Muscle of leg (tissue), 11 donors: Measurements from ENCODE around the gene RAD51B. TPM values are rescaled to one million over a fixed set of nuclear protein-coding genes. Genes with fewer than 3 reads are reported as not detected.

Experiments used
- DNase-seq: peaks from one replicate; pipeline ENCODE4 v3.0.0; 2013
- H3K27ac ChIP-seq: one replicate; pipeline ENCODE4 v1.5.1; 2013; ENCODE audit warnings: mild to moderate bottlenecking, low read length, control low read depth
- H3K27me3 ChIP-seq: one replicate; pipeline ENCODE4 v1.6.1; 2013; ENCODE audit warnings: low read length; ENCODE audit not compliant: control insufficient read depth, insufficient read depth
- H3K36me3 ChIP-seq: one replicate; pipeline ENCODE4 v1.6.1; 2013; ENCODE audit warnings: low read length; ENCODE audit not compliant: control insufficient read depth, insufficient read depth
- H3K4me1 ChIP-seq: one replicate; pipeline ENCODE4 v1.6.1; 2013; ENCODE audit warnings: low read length; ENCODE audit not compliant: control insufficient read depth, insufficient read depth
- H3K4me3 ChIP-seq: one replicate; pipeline ENCODE4 v1.5.1; 2013; ENCODE audit warnings: low read length, control low read depth
- H3K9me3 ChIP-seq: replicated peaks from 2 replicates; pipeline ENCODE4 v1.6.1; 2013; ENCODE audit warnings: low read depth, low read length; ENCODE audit not compliant: control insufficient read depth
- WGBS: methylation state at CpG from one replicate; pipeline ENCODE4 v1.1.5; 2013; ENCODE audit warnings: missing lambda C conversion rate; ENCODE audit not compliant: insufficient coverage; 5-methylcytosine and 5-hydroxymethylcytosine counted together
- polyA plus RNA-seq, 8 donors: library from polyadenylated mRNA; unstranded; fragments of 120-200 nt; gene quantifications; one replicate each; pipeline versions ENCODE4 v1.2.1 to v1.2.3, GENCODE V29; 2013; ENCODE audit warnings: inconsistent platforms in 1 of 8, low replicate concordance in 1 of 8; ENCODE audit not compliant: insufficient read length in 8 of 8, insufficient read depth in 1 of 8
- total RNA-seq: library from RNA; stranded (reverse); fragments of 120-200 nt; gene quantifications from one replicate; pipeline ENCODE4 v1.2.4, GENCODE V29; 2013

RAD51B gene
- total and polyA plus RNA-seq, 9 donors, result 6.0 to 16.5 (median 7.2) TPM

DNA sequence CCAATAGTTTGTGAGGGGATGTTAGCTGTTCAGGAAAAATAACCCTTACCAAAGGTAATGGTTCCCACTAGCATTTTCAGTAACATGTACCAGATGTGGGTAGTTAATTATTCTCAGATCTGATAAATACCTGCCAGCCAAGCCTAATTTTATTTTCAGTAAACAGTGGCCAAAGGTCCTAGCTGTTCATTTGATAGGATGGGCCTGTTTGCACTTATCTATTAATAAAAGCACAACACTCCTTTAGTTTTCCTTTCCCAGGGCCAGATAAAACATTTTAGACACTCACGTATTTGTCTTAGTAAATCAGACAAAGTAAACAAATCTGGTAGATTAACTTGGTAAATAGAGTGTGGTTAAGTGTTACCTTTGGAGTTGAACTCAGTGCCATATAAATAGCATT is 345.1 kb downstream of the RAD51B start:
- WGBS, result no CpG with 5 or more reads among the region's 1 CpG
- Histone ChIP-seq H3K36me3 (no peaks in the 10 kb centered on the region), H3K4me1 (peaks cover 2% of the 10 kb centered on the region), H3K4me3 (no peak overlapping the region), H3K9me3 (no peaks in the 10 kb centered on the region), H3K27me3 (no peaks in the 10 kb centered on the region), H3K27ac (peak overlapping the region; percentile 76)
- peak; percentile 66 for DNase-seq

DNA sequence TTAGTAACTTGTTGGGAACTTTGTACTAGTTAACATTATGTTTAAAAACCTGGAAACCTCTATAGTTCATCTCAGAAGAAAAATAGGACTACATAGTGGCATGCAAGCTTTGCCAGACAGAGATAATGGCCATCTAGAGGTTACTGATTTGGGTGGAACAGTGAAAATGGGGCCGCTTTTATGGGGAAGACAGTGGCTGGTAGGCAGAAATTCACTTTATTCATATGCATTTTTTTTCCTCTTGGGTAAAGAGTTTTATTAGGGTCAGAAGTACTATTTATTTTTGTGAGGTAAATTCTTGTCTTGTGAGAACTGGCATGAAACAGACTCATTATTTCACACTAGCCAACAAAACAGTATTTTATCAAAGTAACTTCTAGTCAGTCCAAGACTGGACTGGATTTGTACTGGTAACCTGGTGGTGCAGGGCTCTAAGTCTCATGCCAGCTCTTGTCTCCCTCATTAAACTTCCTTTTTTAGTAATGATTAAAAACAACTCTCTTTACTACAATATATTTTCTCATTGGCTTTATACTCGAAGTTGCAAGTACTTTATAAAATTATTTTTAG is 345.8 kb downstream of the RAD51B start:
- WGBS, result no CpG with 5 or more reads among the region's 2 CpGs
- Histone ChIP-seq H3K4me3 (no peak overlapping the region), H3K27me3 (no peaks in the 10 kb centered on the region), H3K4me1 (peaks cover 2% of the 10 kb centered on the region), H3K27ac (peak overlapping the region; percentile 76), H3K36me3 (no peaks in the 10 kb centered on the region), H3K9me3 (no peaks in the 10 kb centered on the region)
- DNase-seq, result no peak

DNA sequence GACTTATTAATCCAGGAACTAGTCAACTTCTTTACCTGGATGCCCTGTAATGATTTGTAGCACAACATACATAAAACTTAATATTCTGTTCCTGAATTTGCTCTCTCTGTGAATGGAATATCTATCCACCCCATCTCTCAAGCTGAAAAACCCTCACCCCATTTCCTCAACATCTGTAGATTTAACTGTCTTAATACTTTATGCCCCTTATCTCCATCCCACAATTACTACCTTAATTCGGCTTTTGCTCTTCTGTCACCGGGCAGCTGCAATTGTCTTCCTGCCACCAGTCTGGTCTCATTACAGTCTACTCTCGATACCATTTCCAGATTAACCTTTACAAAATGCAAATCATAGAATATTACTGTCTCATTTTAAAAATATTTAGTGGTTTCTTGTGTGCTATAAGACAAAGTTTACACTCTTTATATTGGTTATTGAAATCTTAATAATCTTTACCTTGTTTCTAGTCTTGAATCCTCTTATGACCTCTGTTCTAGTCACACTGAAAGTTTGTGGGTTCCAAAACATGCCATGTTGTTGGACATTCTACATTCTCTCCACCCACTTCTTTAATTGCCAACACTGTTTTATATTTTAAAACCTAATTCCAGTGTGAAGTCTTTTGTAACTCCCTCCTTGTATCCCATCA is 347.3 kb downstream of the RAD51B start:
- Histone ChIP-seq H3K4me1 (peaks cover 2% of the 10 kb centered on the region), H3K27me3 (no peaks in the 10 kb centered on the region), H3K4me3 (no peak overlapping the region), H3K9me3 (no peaks in the 10 kb centered on the region), H3K27ac (no peak overlapping the region), H3K36me3 (no peaks in the 10 kb centered on the region)
- no peak for DNase-seq
- WGBS, result 88% methylated on average over 2 of the region's 3 CpGs

DNA sequence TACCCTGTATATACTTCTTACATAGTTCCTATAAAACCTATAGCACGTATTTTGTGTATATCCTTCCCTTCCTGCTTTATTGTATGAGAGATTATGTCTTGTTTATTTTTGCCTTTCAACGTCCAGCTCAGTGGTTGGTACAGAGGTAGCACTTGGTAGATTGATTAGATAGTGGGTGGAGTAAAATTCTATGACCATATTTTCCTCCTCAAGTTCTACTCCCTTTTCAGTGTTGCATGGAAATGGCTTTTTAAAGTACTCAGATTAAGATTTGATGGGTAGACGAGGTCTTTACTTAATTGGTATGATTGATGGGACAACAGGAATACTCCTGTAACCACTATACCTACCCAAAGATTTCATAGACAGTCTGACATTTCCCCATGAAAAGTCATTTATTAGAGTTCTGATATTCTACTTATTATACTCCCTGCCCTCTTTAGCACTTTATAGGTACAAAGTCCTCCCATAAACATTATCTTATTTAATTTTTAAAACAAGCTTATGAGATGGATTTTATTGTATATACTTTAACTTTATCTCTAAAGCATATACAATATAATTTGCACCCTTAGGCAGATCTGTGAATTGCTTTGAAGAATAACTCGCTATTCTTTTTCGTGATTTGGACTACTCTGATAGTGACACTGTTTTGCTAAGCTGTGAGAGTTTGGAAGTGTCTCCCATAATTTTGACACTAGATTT is 348.0 kb downstream of the RAD51B start:
- Histone ChIP-seq H3K9me3 (no peaks in the 10 kb centered on the region), H3K4me1 (peaks cover 2% of the 10 kb centered on the region), H3K27me3 (no peaks in the 10 kb centered on the region), H3K36me3 (no peaks in the 10 kb centered on the region), H3K4me3 (no peak overlapping the region), H3K27ac (no peak overlapping the region)
- WGBS, result no CpG with 5 or more reads among the region's 5 CpGs
- no peak for DNase-seq

DNA sequence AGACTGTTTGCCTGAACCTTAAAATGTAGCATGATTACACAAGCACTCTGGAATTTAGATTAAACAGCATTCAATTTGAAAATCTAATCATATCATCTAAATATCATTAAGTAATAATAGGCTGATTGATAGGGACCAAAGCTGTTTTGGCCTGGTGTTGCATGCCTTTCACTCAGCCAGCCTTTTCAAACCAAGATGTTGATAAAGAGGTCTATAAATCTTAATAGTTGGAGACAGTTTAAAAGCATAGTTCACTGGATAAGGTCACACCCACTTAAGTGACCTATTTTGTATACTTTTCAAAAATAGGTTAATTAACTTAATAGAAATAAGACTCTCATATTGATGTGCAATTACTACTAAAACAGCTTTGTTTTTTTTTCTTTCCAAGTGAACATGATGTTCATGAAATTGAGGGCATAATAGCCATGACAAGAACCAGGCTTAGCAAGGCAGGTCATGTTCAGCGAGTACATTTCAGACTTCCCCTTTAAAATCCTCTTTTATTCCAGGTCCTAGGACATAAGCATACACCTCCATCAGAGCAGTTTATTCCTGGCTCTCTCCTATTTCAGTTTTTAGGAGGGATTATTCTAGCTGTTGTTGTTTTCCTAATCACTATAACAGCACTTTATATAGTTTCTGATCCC is 349.0 kb downstream of the RAD51B start:
- H3K9me3 ChIP-seq, result no peaks in the 10 kb centered on the region
- H3K4me3 ChIP-seq, result no peak overlapping the region
- DNase-seq, result peak; percentile 40
- peaks cover 2% of the 10 kb centered on the region for H3K4me1 ChIP-seq
- H3K27me3 ChIP-seq, result no peaks in the 10 kb centered on the region
- no CpG with 5 or more reads among the region's 1 CpG for WGBS
- H3K27ac ChIP-seq, result no peak overlapping the region
- H3K36me3 ChIP-seq, result no peaks in the 10 kb centered on the region

DNA sequence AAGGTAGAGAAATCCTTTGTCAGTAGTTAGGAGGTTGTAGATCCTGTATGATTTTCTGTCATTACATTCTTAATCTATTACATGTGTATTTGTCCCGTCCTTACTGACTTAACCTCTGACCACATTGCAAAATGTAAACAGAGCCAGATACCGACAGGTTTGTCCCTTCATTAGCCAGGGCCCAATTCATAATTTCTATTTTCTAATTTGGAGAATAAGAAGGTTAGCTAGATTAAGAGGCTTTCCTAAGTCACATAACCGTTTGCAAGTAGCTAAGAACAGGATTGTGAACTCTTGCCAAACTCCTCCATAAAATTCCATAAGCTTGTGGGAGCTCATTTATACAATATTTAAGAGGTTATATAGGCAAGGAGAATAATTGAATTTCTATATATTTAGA is 352.6 kb downstream of the RAD51B start:
- no peak overlapping the region for H3K4me3 ChIP-seq
- H3K27me3 ChIP-seq, result no peaks in the 10 kb centered on the region
- no peaks in the 10 kb centered on the region for H3K9me3 ChIP-seq
- no peak overlapping the region for H3K27ac ChIP-seq
- no peaks in the 10 kb centered on the region for H3K36me3 ChIP-seq
- DNase-seq, result peak; percentile 65
- H3K4me1 ChIP-seq, result no peaks in the 10 kb centered on the region
- WGBS, result no CpG with 5 or more reads among the region's 3 CpGs

DNA sequence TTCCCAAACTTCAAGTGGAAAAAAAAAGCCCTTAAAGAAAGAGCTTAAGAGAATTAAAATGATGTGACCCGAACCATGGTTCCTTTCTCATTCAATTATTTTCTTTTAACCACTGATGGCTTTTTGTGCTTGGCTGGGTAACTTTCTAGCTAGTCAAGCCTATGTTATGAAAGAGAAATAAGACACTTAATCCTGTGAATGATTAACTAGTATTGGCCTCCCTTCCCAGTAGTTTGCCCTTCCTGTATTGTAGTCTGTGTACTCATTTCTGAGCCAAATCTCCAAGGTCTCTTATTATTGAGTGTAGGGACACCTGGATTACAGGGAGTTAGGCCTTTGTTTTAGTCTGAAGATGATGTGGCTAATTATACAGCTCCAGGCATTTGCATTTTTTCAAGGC is 353.0 kb downstream of the RAD51B start:
- Histone ChIP-seq H3K27me3 (no peaks in the 10 kb centered on the region), H3K9me3 (no peaks in the 10 kb centered on the region), H3K4me3 (no peak overlapping the region), H3K4me1 (no peaks in the 10 kb centered on the region), H3K27ac (no peak overlapping the region), H3K36me3 (no peaks in the 10 kb centered on the region)
- WGBS, result no CpG with 5 or more reads among the region's 1 CpG
- DNase-seq, result no peak

DNA sequence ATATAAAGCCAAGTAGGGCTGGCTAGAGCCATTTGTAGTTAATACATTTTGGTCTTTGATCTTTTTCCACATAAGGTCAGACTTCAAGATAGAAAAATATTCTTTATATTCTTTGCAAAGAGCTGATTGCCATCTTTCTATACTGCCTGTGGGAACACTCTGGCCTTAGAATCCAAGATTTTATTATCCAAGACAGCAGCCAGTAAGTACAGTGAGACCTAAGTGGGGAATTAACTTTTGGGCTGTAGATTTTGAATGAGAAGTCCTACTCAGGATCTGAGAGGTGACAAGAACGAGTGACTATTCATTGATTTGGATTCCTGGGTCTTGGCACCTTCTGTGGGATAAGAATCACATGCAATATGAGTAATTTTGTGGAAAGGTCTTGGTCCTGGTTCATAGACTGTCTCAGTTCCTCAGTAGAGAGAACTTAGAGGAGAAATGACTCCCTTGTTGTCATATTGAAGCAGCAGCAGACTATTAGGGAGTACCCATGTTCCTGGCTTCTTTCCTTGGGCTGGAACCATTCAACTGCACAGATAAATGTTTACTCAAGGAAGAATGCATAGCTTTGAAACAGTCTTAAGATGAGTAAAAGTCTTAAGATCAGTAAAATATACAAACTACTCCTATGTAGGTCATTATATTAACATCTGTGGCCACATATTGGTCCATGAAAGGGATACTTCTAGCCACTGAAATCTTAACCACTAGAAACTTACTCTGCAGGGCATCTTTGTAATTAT is 353.8 kb downstream of the RAD51B start:
- DNase-seq, result no peak
- 100% methylated on average over 1 of the region's 1 CpG for WGBS
- no peak overlapping the region for H3K4me3 ChIP-seq
- no peaks in the 10 kb centered on the region for H3K36me3 ChIP-seq
- no peaks in the 10 kb centered on the region for H3K27me3 ChIP-seq
- H3K27ac ChIP-seq, result no peak overlapping the region
- no peaks in the 10 kb centered on the region for H3K9me3 ChIP-seq
- no peaks in the 10 kb centered on the region for H3K4me1 ChIP-seq

DNA sequence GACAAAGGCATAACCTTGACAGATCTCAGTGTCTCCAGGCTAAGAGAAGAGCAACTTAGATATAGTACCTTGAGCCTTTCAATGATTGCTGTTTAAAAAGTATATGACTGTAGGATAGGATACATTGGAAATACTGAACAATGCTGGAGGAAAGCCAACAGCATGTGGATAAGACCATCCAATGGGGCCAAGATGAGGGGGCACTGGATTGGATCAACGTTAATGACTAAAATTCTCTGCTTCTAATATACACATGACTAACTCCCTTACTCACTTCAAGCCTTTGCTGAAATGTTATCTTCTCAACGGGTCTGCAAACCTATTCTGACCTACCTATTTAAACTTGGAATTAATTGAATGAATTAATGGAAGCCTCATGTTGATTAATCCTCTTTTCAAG is 354.9 kb downstream of the RAD51B start:
- H3K4me3 ChIP-seq, result no peak overlapping the region
- H3K4me1 ChIP-seq, result peaks cover 2% of the 10 kb centered on the region
- no peak overlapping the region for H3K27ac ChIP-seq
- no peaks in the 10 kb centered on the region for H3K36me3 ChIP-seq
- H3K9me3 ChIP-seq, result no peaks in the 10 kb centered on the region
- H3K27me3 ChIP-seq, result no peaks in the 10 kb centered on the region
- WGBS, result no CpG with 5 or more reads among the region's 2 CpGs
- no peak for DNase-seq

DNA sequence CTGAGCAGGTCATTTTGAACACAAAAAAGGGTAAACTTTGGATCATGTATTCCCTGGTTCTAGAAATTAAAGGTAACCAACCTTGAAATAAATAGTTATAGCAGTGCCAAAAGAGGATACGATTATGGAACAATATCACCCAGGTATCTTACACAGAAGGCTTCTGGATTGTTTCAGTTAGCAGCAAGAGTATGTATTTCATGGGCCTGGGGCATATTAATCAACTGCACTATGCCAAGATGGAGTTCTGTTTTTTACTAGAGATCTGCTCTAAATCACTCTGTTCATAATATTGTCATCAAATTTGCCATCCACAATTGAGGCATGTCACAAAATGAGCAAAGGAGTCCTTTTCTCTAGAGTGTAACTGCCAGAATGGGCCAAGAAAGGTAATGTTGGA is 357.1 kb downstream of the RAD51B start:
- no peak overlapping the region for H3K27ac ChIP-seq
- H3K4me1 ChIP-seq, result peaks cover 4% of the 10 kb centered on the region
- WGBS, result no CpG with 5 or more reads among the region's 1 CpG
- no peak overlapping the region for H3K4me3 ChIP-seq
- DNase-seq, result no peak
- H3K9me3 ChIP-seq, result no peaks in the 10 kb centered on the region
- no peaks in the 10 kb centered on the region for H3K36me3 ChIP-seq
- H3K27me3 ChIP-seq, result no peaks in the 10 kb centered on the region
